GM23248 (cell line): ENCODE data around the gene ATG2B. TPM values are rescaled to one million over a fixed set of nuclear protein-coding genes. Genes with fewer than 3 reads are reported as not detected.

Experiments
- DNase-seq: peaks from one replicate; pipeline ENCODE4 v3.0.0-alpha.2; 2015
- H2AFZ ChIP-seq: fragments of 200-600 bp; sonication (generic); 2 replicates; pipeline ENCODE4 v1.6.1; 2016; ENCODE audit warnings: antibody characterized with exemption
- H3F3A ChIP-seq: fragments of 200-600 bp; sonication (generic); 2 replicates; pipeline ENCODE4 v1.6.1; 2016; ENCODE audit warnings: mild to moderate bottlenecking, antibody characterized with exemption, mixed run types; ENCODE audit not compliant: insufficient read depth
- H3K27ac ChIP-seq: fragments of 200-600 bp; sonication (generic); 2 replicates; pipeline ENCODE4 v1.5.1; 2016; ENCODE audit warnings: mild to moderate bottlenecking
- H3K27me3 ChIP-seq: fragments of 200-600 bp; sonication (generic); replicated peaks from 2 replicates; pipeline ENCODE4 v1.6.1; 2016; ENCODE audit warnings: mild to moderate bottlenecking; ENCODE audit not compliant: insufficient read depth
- H3K36me3 ChIP-seq: fragments of 200-600 bp; sonication (generic); 2 replicates; pipeline ENCODE4 v1.6.1; 2016; ENCODE audit warnings: low read depth, mild to moderate bottlenecking
- H3K4me1 ChIP-seq: fragments of 200-600 bp; sonication (generic); 2 replicates; pipeline ENCODE4 v1.6.1; 2016; ENCODE audit warnings: mild to moderate bottlenecking; ENCODE audit not compliant: insufficient read depth
- H3K4me2 ChIP-seq: fragments of 200-600 bp; sonication (generic); one replicate; pipeline ENCODE4 v1.6.1; 2016; ENCODE audit warnings: mild to moderate bottlenecking; ENCODE audit not compliant: unreplicated experiment
- H3K4me3 ChIP-seq: fragments of 200-600 bp; sonication (generic); 2 replicates; pipeline ENCODE4 v1.5.1; 2016; ENCODE audit warnings: mild to moderate bottlenecking
- H3K79me2 ChIP-seq: fragments of 200-600 bp; sonication (generic); 2 replicates; pipeline ENCODE4 v1.6.1; 2016; ENCODE audit warnings: mild to moderate bottlenecking; ENCODE audit not compliant: insufficient read depth
- H3K9ac ChIP-seq: fragments of 200-600 bp; sonication (generic); 2 replicates; pipeline ENCODE4 v1.6.1; 2016; ENCODE audit warnings: mild to moderate bottlenecking
- H3K9me2 ChIP-seq: fragments of 200-600 bp; sonication (generic); 2 replicates; pipeline ENCODE4 v1.6.1; 2016; ENCODE audit warnings: mixed run types, mild to moderate bottlenecking, moderate library complexity; ENCODE audit not compliant: insufficient read depth
- H3K9me3 ChIP-seq: fragments of 200-600 bp; sonication (generic); one replicate; pipeline ENCODE4 v1.6.1; 2017; ENCODE audit warnings: low read depth
- H4K20me1 ChIP-seq: fragments of 200-600 bp; sonication (generic); 2 replicates; pipeline ENCODE4 v1.6.0; 2016; ENCODE audit not compliant: insufficient read depth
- EZH2 ChIP-seq: fragments of 200-600 bp; sonication (generic); IDR thresholded peaks from 2 replicates; pipeline ENCODE4 v1.6.1; 2018; ENCODE audit warnings: antibody characterized with exemption, mild to moderate bottlenecking; ENCODE audit not compliant: insufficient read depth, poor library complexity, severe bottlenecking
- EZH2phosphoT487 ChIP-seq: fragments of 200-600 bp; sonication (generic); IDR thresholded peaks from 2 replicates; pipeline ENCODE4 v1.6.1; 2018; ENCODE audit warnings: antibody characterized with exemption, moderate library complexity, mild to moderate bottlenecking, low read depth; ENCODE audit not compliant: insufficient read depth
- WGBS, 2 experiments: methylation state at CpG; one replicate each; pipeline ENCODE4 v1.1.6; 2015 to 2017; ENCODE audit warnings: low lambda C conversion rate in 2 of 2, low coverage in 1 of 2; ENCODE audit errors: missing lambda C conversion rate in 2 of 2; 5-methylcytosine and 5-hydroxymethylcytosine counted together
- in situ Hi-C: fragments of 300-500 bp; cut with MboI; formaldehyde crosslinking; loops from 2 replicates; pipeline ENCODE4 v1.15.0; 2020
- polyA plus RNA-seq: library from polyadenylated mRNA; unstranded; fragments of >200 nt; fragmentation: Nextera tagmentation; extraction: Ambion mirVana; gene quantifications from 2 replicates; pipeline ENCODE4 v1.2.1, GENCODE V29; 2016
- total RNA-seq: library from RNA; depleted of rRNA; stranded (reverse); fragments of >200 nt; shearing (Covaris generic); gene quantifications from 2 replicates; pipeline ENCODE4 v1.2.3, GENCODE V29; 2014

Gene ATG2B
- total and polyA plus RNA-seq, 2 experiments from 2014 or later, result 2.9 to 10.7 TPM

DNA sequence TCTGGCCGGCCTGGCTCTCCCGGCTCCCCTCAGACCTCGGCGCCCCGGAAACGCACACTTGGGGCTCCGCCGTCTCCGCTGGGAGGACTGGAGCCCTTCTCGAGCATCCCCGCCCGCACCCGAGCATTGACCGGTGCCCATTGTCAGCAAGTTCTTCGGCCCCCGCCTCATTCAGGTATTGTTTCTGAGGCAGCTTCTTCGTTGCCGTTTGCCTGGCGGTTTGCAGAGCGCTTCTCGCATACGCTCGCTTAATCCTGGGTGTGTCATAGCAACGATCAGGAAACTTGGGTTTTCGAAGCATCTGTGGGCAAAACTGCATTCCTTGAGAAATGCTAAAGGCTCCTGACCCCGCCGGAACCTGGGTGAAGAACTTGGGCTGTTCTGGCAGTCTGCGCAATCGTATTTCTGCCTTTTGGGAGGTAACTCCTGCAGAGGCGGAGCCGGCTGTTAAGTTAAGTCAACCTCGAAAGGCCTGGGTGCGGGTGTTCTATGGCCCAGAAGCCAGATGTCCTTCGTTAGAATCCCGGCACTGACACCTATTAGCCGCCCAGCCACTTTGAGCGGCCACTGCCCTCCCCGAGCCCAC lies 703 bp upstream of the ATG2B start:
- peak overlapping the region; percentile 99 for H3K4me3 ChIP-seq
- peak overlapping the region; percentile 96 for H3K9ac ChIP-seq
- H3K4me2 ChIP-seq, result peak overlapping the region; percentile 89
- H3K27me3 ChIP-seq, result no peaks in the 10 kb centered on the region
- H3K9me2 ChIP-seq, result no peaks in the 10 kb centered on the region
- peak overlapping the region; percentile 80 for H3K27ac ChIP-seq
- H3K79me2 ChIP-seq, result peaks cover 90% of the 10 kb centered on the region
- H3F3A ChIP-seq, result no peaks in the 10 kb centered on the region
- TF ChIP-seq EZH2phosphoT487, result no peak
- TF ChIP-seq EZH2, result no peak
- peak overlapping the region; percentile 96 for H2AFZ ChIP-seq
- H3K36me3 ChIP-seq, result no peaks in the 10 kb centered on the region
- H4K20me1 ChIP-seq, result peaks cover 12% of the 10 kb centered on the region; the same call in 1 of the 2 replicates
- peak; percentile 76 for DNase-seq
- 1% methylated on average over 30 to 37 of the region's 38 CpGs for WGBS, 2 experiments
- H3K4me1 ChIP-seq, result peaks cover 21% of the 10 kb centered on the region
- in situ Hi-C loops, result no loop called here
- H3K9me3 ChIP-seq, result no peaks in the 10 kb centered on the region

DNA sequence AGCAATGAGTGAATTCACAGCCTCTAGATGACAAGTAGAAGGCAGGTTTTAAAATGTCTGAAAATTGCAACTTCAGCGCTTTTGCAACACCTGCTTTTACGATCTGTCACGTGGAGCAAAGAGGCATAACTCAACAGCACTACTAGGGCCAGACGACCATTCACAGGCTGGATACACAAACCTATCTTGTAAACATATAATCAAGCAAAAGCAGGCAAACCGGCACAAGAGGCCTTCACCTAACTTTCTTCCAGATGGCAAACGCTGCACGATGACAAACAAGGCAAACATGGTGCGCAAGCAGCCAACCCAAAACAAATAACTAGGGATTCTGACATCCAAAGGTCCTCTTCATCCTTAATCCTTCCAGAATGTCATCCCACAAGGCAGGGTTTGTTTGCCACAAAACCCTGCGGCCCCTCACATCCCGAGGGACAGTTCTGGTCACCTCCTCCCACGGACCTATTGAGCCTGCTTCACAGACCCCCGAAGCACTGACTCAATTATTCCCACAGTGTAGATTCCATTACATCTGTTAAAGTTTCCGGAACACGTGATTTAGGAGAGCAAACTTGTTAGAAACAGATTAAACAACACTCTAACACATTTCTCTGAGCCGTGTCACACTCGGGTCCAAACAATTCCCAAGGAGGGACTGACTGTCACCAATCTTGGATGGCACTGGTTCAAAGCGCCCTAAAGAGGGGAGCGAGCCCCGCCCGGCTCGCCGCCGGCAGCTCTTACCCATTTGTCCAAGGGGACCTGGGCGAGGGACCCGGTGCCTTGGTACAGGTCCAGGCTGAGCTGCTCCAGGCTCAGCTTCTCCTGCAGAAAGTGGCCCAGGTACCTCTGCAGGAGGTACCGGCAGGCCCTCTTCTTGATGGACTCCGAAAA lies 823 bp downstream of the ATG2B start:
- H3K4me2 ChIP-seq, result peak overlapping the region; percentile 89
- peaks cover 21% of the 10 kb centered on the region for H3K4me1 ChIP-seq
- TF ChIP-seq EZH2phosphoT487 (no peak), EZH2 (no peak)
- H2AFZ ChIP-seq, result peak overlapping the region; percentile 96
- no peaks in the 10 kb centered on the region for H3K9me3 ChIP-seq
- H3F3A ChIP-seq, result no peaks in the 10 kb centered on the region
- peak overlapping the region; percentile 80 for H3K27ac ChIP-seq
- peaks cover 12% of the 10 kb centered on the region; the same call in 1 of the 2 replicates for H4K20me1 ChIP-seq
- H3K79me2 ChIP-seq, result peaks cover 90% of the 10 kb centered on the region
- H3K9ac ChIP-seq, result peak overlapping the region; percentile 96
- no peaks in the 10 kb centered on the region for H3K36me3 ChIP-seq
- peak; percentile 71 for DNase-seq
- H3K9me2 ChIP-seq, result no peaks in the 10 kb centered on the region
- in situ Hi-C loops, result no loop called here
- no peaks in the 10 kb centered on the region for H3K27me3 ChIP-seq
- H3K4me3 ChIP-seq, result peak overlapping the region; percentile 99
- WGBS, 2 experiments, result 1% methylated on average over 27 of the region's 27 CpGs

DNA sequence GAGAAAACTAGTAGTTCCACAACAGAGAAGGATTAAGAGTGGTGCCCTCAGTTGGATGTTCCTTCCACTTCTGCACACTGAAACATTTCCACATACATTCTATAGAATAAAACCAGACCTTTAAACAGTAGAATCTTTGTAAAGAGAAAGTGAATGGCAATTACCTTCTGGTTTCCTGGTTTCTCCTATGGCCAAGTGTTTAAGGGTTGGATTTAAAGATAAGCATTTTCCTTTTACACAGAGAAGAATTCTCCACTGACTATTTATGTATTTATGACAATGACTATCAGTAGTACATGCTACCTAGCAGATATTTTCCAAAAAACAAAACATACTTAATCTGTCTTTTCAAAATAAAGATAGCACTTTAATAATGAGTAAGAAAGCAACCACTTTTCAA lies 3.2 kb downstream of the ATG2B start:
- no peaks in the 10 kb centered on the region for H3F3A ChIP-seq
- H2AFZ ChIP-seq, result no peak overlapping the region
- H3K4me1 ChIP-seq, result peaks cover 21% of the 10 kb centered on the region
- H3K27ac ChIP-seq, result no peak overlapping the region
- H3K4me3 ChIP-seq, result no peak overlapping the region
- no peak for DNase-seq
- no peaks in the 10 kb centered on the region for H3K36me3 ChIP-seq
- H3K9me2 ChIP-seq, result no peaks in the 10 kb centered on the region
- peaks cover 92% of the 10 kb centered on the region for H3K79me2 ChIP-seq
- TF ChIP-seq EZH2phosphoT487, result no peak
- H3K27me3 ChIP-seq, result no peaks in the 10 kb centered on the region
- peaks cover 12% of the 10 kb centered on the region; the same call in 1 of the 2 replicates for H4K20me1 ChIP-seq
- in situ Hi-C loops, result no loop called here
- H3K9ac ChIP-seq, result no peak overlapping the region
- H3K4me2 ChIP-seq, result no peak overlapping the region
- no peaks in the 10 kb centered on the region for H3K9me3 ChIP-seq

DNA sequence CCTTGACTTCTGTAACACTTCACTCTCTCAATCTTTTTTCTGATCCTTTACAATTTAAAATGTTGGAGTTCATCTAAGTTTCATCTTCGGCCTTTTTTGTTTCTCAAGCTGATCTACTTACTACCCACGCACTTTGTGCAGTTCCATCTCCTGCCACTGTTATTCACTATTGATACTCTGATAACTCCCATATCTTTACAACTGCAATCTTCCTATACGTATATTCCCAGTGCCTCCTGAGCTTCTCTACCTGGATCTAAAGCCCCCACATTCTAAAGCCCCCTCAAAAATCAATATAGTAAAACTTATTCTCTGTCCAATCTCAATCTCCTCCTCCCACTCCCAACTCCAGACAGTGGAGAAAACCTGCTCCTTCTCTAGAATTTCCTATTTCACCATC lies 5.9 kb downstream of the ATG2B start:
- TF ChIP-seq EZH2 (no peak), EZH2phosphoT487 (no peak)
- Histone ChIP-seq H3K4me3 (no peak overlapping the region), H4K20me1 (peaks cover 12% of the 10 kb centered on the region; the same call in 1 of the 2 replicates), H3K36me3 (no peaks in the 10 kb centered on the region), H3K4me2 (no peak overlapping the region), H3K9me3 (no peaks in the 10 kb centered on the region), H3K4me1 (peaks cover 21% of the 10 kb centered on the region), H3K27me3 (no peaks in the 10 kb centered on the region), H3F3A (no peaks in the 10 kb centered on the region), H3K27ac (no peak overlapping the region), H3K9ac (no peak overlapping the region), H2AFZ (no peak overlapping the region), H3K9me2 (no peaks in the 10 kb centered on the region), H3K79me2 (peaks cover 95% of the 10 kb centered on the region)
- no peak for DNase-seq
- in situ Hi-C loops, result no loop called here
- WGBS, 2 experiments, result 99 to 100% methylated on average over 3 of the region's 3 CpGs
